ENCODE measurements around the gene HOATZ.

Gene HOATZ

GRCh38 chr11:111566324-111566723 lies 51.7 kb downstream of the HOATZ start:
- Histone ChIP-seq H3K27me3 (ENCODE audit: control insufficient read depth in 3 of 3, insufficient read depth in 3 of 3, low read depth in 1 of 3, low read length in 3 of 3) (no peaks in the 10 kb centered on the region), H3K9ac (ENCODE audit: low read depth, low read length, poor library complexity) (no peak overlapping the region), H3K4me3 (ENCODE audit: low read length in 2 of 2) (no peak overlapping the region), H3K18ac (ENCODE audit: low read length) (no peak overlapping the region), H2AK5ac (ENCODE audit: low read depth, low read length) (no peak overlapping the region), H3K14ac (ENCODE audit: low read length) (no peak overlapping the region), H3K27ac (replicated peaks; ENCODE audit: low read length) (no peak overlapping the region), H2BK15ac (ENCODE audit: low read length) (no peak overlapping the region), H3K4ac (ENCODE audit: low read length) (no peak overlapping the region), H3K4me1 (ENCODE audit: control insufficient read depth in 2 of 2, insufficient read depth in 1 of 2, low read depth in 1 of 2, low read length in 2 of 2) (peaks cover 5 to 10% of the 10 kb centered on the region in 2 donors), H2BK12ac (ENCODE audit: low read length) (no peak overlapping the region), H4K91ac (ENCODE audit: low read depth, low read length, poor library complexity) (no peak overlapping the region), H3K36me3 (replicated peaks in 1 of 2; ENCODE audit: control insufficient read depth in 2 of 2, insufficient read depth in 2 of 2, low read length in 2 of 2) (no peaks in the 10 kb centered on the region), H3K4me2 (ENCODE audit: insufficient read depth, low read length, poor library complexity, severe bottlenecking) (no peak overlapping the region), H3K23ac (ENCODE audit: low read depth, low read length, poor library complexity) (no peak overlapping the region), H3K79me1 (ENCODE audit: low read depth, low read length) (no peaks in the 10 kb centered on the region), H4K8ac (ENCODE audit: low read depth, low read length) (no peak overlapping the region), H2BK120ac (ENCODE audit: low read depth, low read length) (no peak overlapping the region), H2BK5ac (ENCODE audit: low read length) (no peak overlapping the region), H3K9me3 (replicated peaks in 1 of 2; ENCODE audit: control insufficient read depth in 2 of 2, insufficient read depth in 1 of 2, low read depth in 1 of 2, low read length in 2 of 2) (no peaks in the 10 kb centered on the region), H2AFZ (ENCODE audit: low read length) (no peak overlapping the region)
- WGBS, 2 donors (ENCODE audit: extremely low coverage in 2 of 2, insufficient read length in 2 of 2, insufficient replicate concordance in 1 of 2): no CpG with 5 or more reads among the region's 7 CpGs
- no peak for DNase-seq (ENCODE audit: low spot score)

GRCh38 chr11:111569476-111569875 lies 54.9 kb downstream of the HOATZ start:
- H3K9me3 ChIP-seq (replicated peaks in 1 of 2; ENCODE audit: control insufficient read depth in 2 of 2, insufficient read depth in 1 of 2, low read depth in 1 of 2, low read length in 2 of 2): no peaks in the 10 kb centered on the region
- no peak overlapping the region for H2BK120ac ChIP-seq (ENCODE audit: low read depth, low read length)
- H3K4me1 ChIP-seq (ENCODE audit: control insufficient read depth in 2 of 2, insufficient read depth in 1 of 2, low read depth in 1 of 2, low read length in 2 of 2): peaks cover 5 to 6% of the 10 kb centered on the region in 2 donors
- H2BK15ac ChIP-seq (ENCODE audit: low read length): no peak overlapping the region
- H3K36me3 ChIP-seq (replicated peaks in 1 of 2; ENCODE audit: control insufficient read depth in 2 of 2, insufficient read depth in 2 of 2, low read length in 2 of 2): no peaks in the 10 kb centered on the region
- no peak overlapping the region for H2BK5ac ChIP-seq (ENCODE audit: low read length)
- H3K4me2 ChIP-seq (ENCODE audit: insufficient read depth, low read length, poor library complexity, severe bottlenecking): no peak overlapping the region
- H3K18ac ChIP-seq (ENCODE audit: low read length): no peak overlapping the region
- no peak overlapping the region for H2BK12ac ChIP-seq (ENCODE audit: low read length)
- no peak overlapping the region for H3K4me3 ChIP-seq (ENCODE audit: low read length in 2 of 2)
- no peak overlapping the region for H3K27ac ChIP-seq (replicated peaks; ENCODE audit: low read length)
- no peak overlapping the region for H4K8ac ChIP-seq (ENCODE audit: low read depth, low read length)
- H2AK5ac ChIP-seq (ENCODE audit: low read depth, low read length): no peak overlapping the region
- H3K4ac ChIP-seq (ENCODE audit: low read length): no peak overlapping the region
- H3K23ac ChIP-seq (ENCODE audit: low read depth, low read length, poor library complexity): no peak overlapping the region
- no peak overlapping the region for H4K91ac ChIP-seq (ENCODE audit: low read depth, low read length, poor library complexity)
- H3K79me1 ChIP-seq (ENCODE audit: low read depth, low read length): no peaks in the 10 kb centered on the region
- DNase-seq (ENCODE audit: low spot score): no peak
- H2AFZ ChIP-seq (ENCODE audit: low read length): no peak overlapping the region
- no peak overlapping the region for H3K9ac ChIP-seq (ENCODE audit: low read depth, low read length, poor library complexity)
- peaks cover 0 to 4% (median 0%) of the 10 kb centered on the region in 3 experiments for H3K27me3 ChIP-seq (ENCODE audit: control insufficient read depth in 3 of 3, insufficient read depth in 3 of 3, low read depth in 1 of 3, low read length in 3 of 3)
- no peak overlapping the region for H3K14ac ChIP-seq (ENCODE audit: low read length)
- WGBS, 2 donors (ENCODE audit: extremely low coverage in 2 of 2, insufficient read length in 2 of 2, insufficient replicate concordance in 1 of 2): no CpG with 5 or more reads among the region's 4 CpGs

- Histone ChIP-seq H3K4me1 (ENCODE audit: control insufficient read depth in 2 of 2, insufficient read depth in 1 of 2, low read depth in 1 of 2, low read length in 2 of 2) (peaks cover 5 to 6% of the 10 kb centered on the region in 2 donors), H2BK120ac (ENCODE audit: low read depth, low read length) (no peak overlapping the region), H4K8ac (ENCODE audit: low read depth, low read length) (no peak overlapping the region), H4K91ac (ENCODE audit: low read depth, low read length, poor library complexity) (no peak overlapping the region), H2BK5ac (ENCODE audit: low read length) (no peak overlapping the region), H3K9me3 (replicated peaks in 1 of 2; ENCODE audit: control insufficient read depth in 2 of 2, insufficient read depth in 1 of 2, low read depth in 1 of 2, low read length in 2 of 2) (no peaks in the 10 kb centered on the region), H3K79me1 (ENCODE audit: low read depth, low read length) (no peaks in the 10 kb centered on the region), H3K4ac (ENCODE audit: low read length) (no peak overlapping the region), H3K36me3 (replicated peaks in 1 of 2; ENCODE audit: control insufficient read depth in 2 of 2, insufficient read depth in 2 of 2, low read length in 2 of 2) (no peaks in the 10 kb centered on the region), H3K9ac (ENCODE audit: low read depth, low read length, poor library complexity) (no peak overlapping the region), H3K27ac (replicated peaks; ENCODE audit: low read length) (no peak overlapping the region), H2BK15ac (ENCODE audit: low read length) (no peak overlapping the region), H2BK12ac (ENCODE audit: low read length) (no peak overlapping the region), H2AK5ac (ENCODE audit: low read depth, low read length) (no peak overlapping the region), H3K23ac (ENCODE audit: low read depth, low read length, poor library complexity) (no peak overlapping the region), H3K27me3 (ENCODE audit: control insufficient read depth in 3 of 3, insufficient read depth in 3 of 3, low read depth in 1 of 3, low read length in 3 of 3) (peaks cover 0 to 4% (median 0%) of the 10 kb centered on the region in 3 experiments), H3K4me2 (ENCODE audit: insufficient read depth, low read length, poor library complexity, severe bottlenecking) (no peak overlapping the region), H3K18ac (ENCODE audit: low read length) (no peak overlapping the region), H3K4me3 (ENCODE audit: low read length in 2 of 2) (no peak overlapping the region), H2AFZ (ENCODE audit: low read length) (no peak overlapping the region), H3K14ac (ENCODE audit: low read length) (no peak overlapping the region)
- DNase-seq (ENCODE audit: low spot score): no peak
- no CpG with 5 or more reads among the region's 6 CpGs for WGBS, 2 donors (ENCODE audit: extremely low coverage in 2 of 2, insufficient read length in 2 of 2, insufficient replicate concordance in 1 of 2)
These were observed 56.2 kb downstream of the HOATZ start for GRCh38 chr11:111570796-111571195.

GRCh38 chr11:111571829-111572501 lies 57.4 kb downstream of the HOATZ start:
- Histone ChIP-seq H3K36me3 (replicated peaks in 1 of 2; ENCODE audit: control insufficient read depth in 2 of 2, insufficient read depth in 2 of 2, low read length in 2 of 2) (no peaks in the 10 kb centered on the region), H2BK120ac (ENCODE audit: low read depth, low read length) (no peak overlapping the region), H3K18ac (ENCODE audit: low read length) (no peak overlapping the region), H3K27ac (replicated peaks; ENCODE audit: low read length) (no peak overlapping the region), H2AFZ (ENCODE audit: low read length) (no peak overlapping the region), H3K4me1 (ENCODE audit: control insufficient read depth in 2 of 2, insufficient read depth in 1 of 2, low read depth in 1 of 2, low read length in 2 of 2) (peaks cover 3 to 5% of the 10 kb centered on the region in 2 donors), H3K9ac (ENCODE audit: low read depth, low read length, poor library complexity) (no peak overlapping the region), H3K23ac (ENCODE audit: low read depth, low read length, poor library complexity) (no peak overlapping the region), H4K8ac (ENCODE audit: low read depth, low read length) (no peak overlapping the region), H3K4me3 (ENCODE audit: low read length in 2 of 2) (no peak overlapping the region), H3K4ac (ENCODE audit: low read length) (no peak overlapping the region), H2BK5ac (ENCODE audit: low read length) (no peak overlapping the region), H3K27me3 (ENCODE audit: control insufficient read depth in 3 of 3, insufficient read depth in 3 of 3, low read depth in 1 of 3, low read length in 3 of 3) (peaks cover 0 to 6% (median 0%) of the 10 kb centered on the region in 3 experiments), H2AK5ac (ENCODE audit: low read depth, low read length) (no peak overlapping the region), H3K79me1 (ENCODE audit: low read depth, low read length) (no peaks in the 10 kb centered on the region), H2BK12ac (ENCODE audit: low read length) (no peak overlapping the region), H4K91ac (ENCODE audit: low read depth, low read length, poor library complexity) (no peak overlapping the region), H3K4me2 (ENCODE audit: insufficient read depth, low read length, poor library complexity, severe bottlenecking) (no peak overlapping the region), H3K14ac (ENCODE audit: low read length) (no peak overlapping the region), H3K9me3 (replicated peaks in 1 of 2; ENCODE audit: control insufficient read depth in 2 of 2, insufficient read depth in 1 of 2, low read depth in 1 of 2, low read length in 2 of 2) (no peaks in the 10 kb centered on the region), H2BK15ac (ENCODE audit: low read length) (no peak overlapping the region)
- WGBS, 2 donors (ENCODE audit: extremely low coverage in 2 of 2, insufficient read length in 2 of 2, insufficient replicate concordance in 1 of 2): no CpG with 5 or more reads among the region's 6 CpGs
- no peak for DNase-seq (ENCODE audit: low spot score)
